H9 (cell line): ENCODE data around the gene NUPR1. TPM values are rescaled to one million over a fixed set of nuclear protein-coding genes. Genes with fewer than 3 reads are reported as not detected.
A peak's percentile ranks its signal among the peaks of the same experiment; 100 is the strongest.

Source experiments
- DNase-seq: peaks from one replicate; pipeline ENCODE4 v3.0.0-alpha.2; 2017
- H2AFZ ChIP-seq: one replicate; pipeline ENCODE4 v1.6.1; 2013; ENCODE audit warnings: mild to moderate bottlenecking, low read length, control low read depth, moderate library complexity
- H2AK5ac ChIP-seq: 2 replicates; pipeline ENCODE4 v1.6.1; 2013; ENCODE audit warnings: low read length, control low read depth, mixed read lengths; ENCODE audit not compliant: insufficient read length
- H2BK120ac ChIP-seq: one replicate; pipeline ENCODE4 v1.6.1; 2013; ENCODE audit warnings: low read depth, mild to moderate bottlenecking, low read length, control low read depth, inconsistent platforms; ENCODE audit not compliant: poor library complexity, severe bottlenecking
- H2BK12ac ChIP-seq: 2 replicates; pipeline ENCODE4 v1.6.1; 2013; ENCODE audit warnings: low read length, control low read depth, mixed read lengths, low read depth; ENCODE audit not compliant: insufficient read length
- H2BK15ac ChIP-seq: 2 replicates; pipeline ENCODE4 v1.6.1; 2013; ENCODE audit warnings: low read depth, low read length, control low read depth
- H2BK20ac ChIP-seq: one replicate; pipeline ENCODE4 v1.6.1; 2013; ENCODE audit warnings: low read depth, mild to moderate bottlenecking, low read length, control low read depth, inconsistent platforms; ENCODE audit not compliant: poor library complexity, severe bottlenecking
- H2BK5ac ChIP-seq: 2 replicates; pipeline ENCODE4 v1.6.1; 2013; ENCODE audit warnings: low read length, control low read depth, mixed read lengths; ENCODE audit not compliant: insufficient read length
- H3K14ac ChIP-seq: 2 replicates; pipeline ENCODE4 v1.6.1; 2013; ENCODE audit warnings: low read length, control low read depth; ENCODE audit not compliant: insufficient read depth
- H3K18ac ChIP-seq: 2 replicates; pipeline ENCODE4 v1.6.1; 2013; ENCODE audit warnings: low read depth, mild to moderate bottlenecking, mixed read lengths, low read length, control low read depth; ENCODE audit not compliant: insufficient read length
- H3K23ac ChIP-seq: 2 replicates; pipeline ENCODE4 v1.6.1; 2013; ENCODE audit warnings: low read length, control low read depth, mixed read lengths, low read depth; ENCODE audit not compliant: insufficient read length
- H3K23me2 ChIP-seq: 2 replicates; pipeline ENCODE4 v1.6.1; 2013; ENCODE audit warnings: low read depth, mild to moderate bottlenecking, mixed read lengths, low read length, control low read depth; ENCODE audit not compliant: insufficient read length, poor library complexity, severe bottlenecking
- H3K27ac ChIP-seq: 2 replicates; pipeline ENCODE4 v1.5.1; 2013; ENCODE audit warnings: low read length, control low read depth, mixed read lengths, low read depth; ENCODE audit not compliant: insufficient read length
- H3K27me3 ChIP-seq: 2 replicates; pipeline ENCODE4 v1.6.1; 2013; ENCODE audit warnings: low read length, control low read depth, inconsistent platforms; ENCODE audit not compliant: insufficient read depth
- H3K4ac ChIP-seq: 2 replicates; pipeline ENCODE4 v1.6.1; 2013; ENCODE audit warnings: low read depth, mild to moderate bottlenecking, control low read depth, inconsistent platforms, low read length, moderate library complexity
- H3K4me1 ChIP-seq: 2 replicates; pipeline ENCODE4 v1.6.1; 2013; ENCODE audit warnings: low read length, control low read depth, inconsistent platforms; ENCODE audit not compliant: insufficient read depth
- H3K4me2 ChIP-seq: 2 replicates; pipeline ENCODE4 v1.6.1; 2013; ENCODE audit warnings: low read length, control low read depth, mixed read lengths; ENCODE audit not compliant: insufficient read length, insufficient read depth
- H3K56ac ChIP-seq: 2 replicates; pipeline ENCODE4 v1.6.1; 2013; ENCODE audit warnings: low read depth, mild to moderate bottlenecking, mixed read lengths, low read length, control low read depth; ENCODE audit not compliant: insufficient read length
- H3K79me1 ChIP-seq: 2 replicates; pipeline ENCODE4 v1.6.1; 2013; ENCODE audit warnings: low read depth, mild to moderate bottlenecking, moderate library complexity, low read length, control low read depth, inconsistent platforms; ENCODE audit not compliant: insufficient read depth, poor library complexity, severe bottlenecking
- H3K79me2 ChIP-seq: 2 replicates; pipeline ENCODE4 v1.6.1; 2013; ENCODE audit warnings: low read length, control low read depth, inconsistent platforms; ENCODE audit not compliant: insufficient read depth
- H3K9ac ChIP-seq: 2 replicates; pipeline ENCODE4 v1.6.1; 2013; ENCODE audit warnings: low read length, control low read depth, mixed read lengths; ENCODE audit not compliant: insufficient read length; ENCODE audit errors: extremely low read depth
- H3K9me3 ChIP-seq: one replicate; pipeline ENCODE4 v1.6.1; 2013; ENCODE audit warnings: low read depth, low read length, inconsistent platforms; ENCODE audit not compliant: control insufficient read depth
- H3T11ph ChIP-seq: one replicate; pipeline ENCODE4 v1.6.1; 2013; ENCODE audit warnings: mild to moderate bottlenecking, low read length, control low read depth, inconsistent platforms
- H4K20me1 ChIP-seq: one replicate; pipeline ENCODE4 v1.6.1; 2013; ENCODE audit not compliant: control insufficient read depth, insufficient read length, insufficient read depth
- H4K5ac ChIP-seq: 2 replicates; pipeline ENCODE4 v1.6.1; 2013; ENCODE audit warnings: low read depth, mild to moderate bottlenecking, mixed read lengths, low read length, control low read depth; ENCODE audit not compliant: insufficient read length
- H4K8ac ChIP-seq: replicated peaks from 2 replicates; pipeline ENCODE4 v1.6.1; 2013; ENCODE audit warnings: low read length, control low read depth, mixed read lengths, low read depth; ENCODE audit not compliant: insufficient read length
- H4K91ac ChIP-seq: 2 replicates; pipeline ENCODE4 v1.6.1; 2013; ENCODE audit warnings: low read depth, mild to moderate bottlenecking, moderate library complexity, mixed read lengths, low read length, control low read depth; ENCODE audit not compliant: insufficient read length
- H3K27ac Mint-ChIP-seq, 3 experiments: 2 replicates in 2 of 3; 3 replicates in 1 of 3; pipeline ENCODE4 v1.8.0; 2020 to 2021; ENCODE audit warnings: mixed read lengths in 3 of 3, mild to moderate bottlenecking in 1 of 3, moderate library complexity in 1 of 3
- H3K27me3 Mint-ChIP-seq: 2 replicates; pipeline ENCODE4 v1.8.0; 2021; ENCODE audit warnings: low read depth, mild to moderate bottlenecking, moderate library complexity, mixed read lengths
- H3K36me3 Mint-ChIP-seq, 3 experiments: 2 replicates in 2 of 3; 3 replicates in 1 of 3; pipeline ENCODE4 v1.8.0; 2020 to 2021; ENCODE audit warnings: low read depth in 3 of 3, mixed read lengths in 3 of 3; ENCODE audit not compliant: insufficient read depth in 1 of 3
- H3K4me1 Mint-ChIP-seq, 2 experiments: 2 replicates each; pipeline ENCODE4 v1.8.0; 2020; ENCODE audit warnings: mixed read lengths in 2 of 2
- H3K4me3 Mint-ChIP-seq, 2 experiments: 2 replicates in 1 of 2; 3 replicates in 1 of 2; pipeline ENCODE4 v1.8.0; 2020 to 2021; ENCODE audit warnings: mild to moderate bottlenecking in 2 of 2, mixed read lengths in 2 of 2, moderate library complexity in 1 of 2
- H3K9me3 Mint-ChIP-seq, 2 experiments: 2 replicates in 1 of 2; 3 replicates in 1 of 2; pipeline ENCODE4 v1.8.0; 2020; ENCODE audit warnings: mild to moderate bottlenecking in 2 of 2, mixed read lengths in 2 of 2, moderate library complexity in 1 of 2
- WGBS: extraction: QIAGEN DNeasy Blood & Tissue Kit; methylation state at CpG from one replicate; pipeline ENCODE4 v1.1.7; 2013; ENCODE audit warnings: missing lambda C conversion rate, low lambda C conversion rate, mixed read lengths; ENCODE audit not compliant: insufficient read length; ENCODE audit errors: extremely low coverage; 5-methylcytosine and 5-hydroxymethylcytosine counted together
- total RNA-seq: library from RNA; stranded (reverse); gene quantifications from 2 replicates; pipeline ENCODE4 v1.2.1, GENCODE V29; 2021
- TF ChIP-seq, protein P1 (sequence below): fragments of 200-600 bp; sonication (generic); conservative IDR thresholded peaks from 3 replicates; pipeline ENCODE4 v1.8.0; 2021; ENCODE audit warnings: antibody characterized with exemption, mild to moderate bottlenecking

Gene NUPR1
- total RNA-seq, 1 experiment from 2014 or later = 0.35 TPM

DNA sequence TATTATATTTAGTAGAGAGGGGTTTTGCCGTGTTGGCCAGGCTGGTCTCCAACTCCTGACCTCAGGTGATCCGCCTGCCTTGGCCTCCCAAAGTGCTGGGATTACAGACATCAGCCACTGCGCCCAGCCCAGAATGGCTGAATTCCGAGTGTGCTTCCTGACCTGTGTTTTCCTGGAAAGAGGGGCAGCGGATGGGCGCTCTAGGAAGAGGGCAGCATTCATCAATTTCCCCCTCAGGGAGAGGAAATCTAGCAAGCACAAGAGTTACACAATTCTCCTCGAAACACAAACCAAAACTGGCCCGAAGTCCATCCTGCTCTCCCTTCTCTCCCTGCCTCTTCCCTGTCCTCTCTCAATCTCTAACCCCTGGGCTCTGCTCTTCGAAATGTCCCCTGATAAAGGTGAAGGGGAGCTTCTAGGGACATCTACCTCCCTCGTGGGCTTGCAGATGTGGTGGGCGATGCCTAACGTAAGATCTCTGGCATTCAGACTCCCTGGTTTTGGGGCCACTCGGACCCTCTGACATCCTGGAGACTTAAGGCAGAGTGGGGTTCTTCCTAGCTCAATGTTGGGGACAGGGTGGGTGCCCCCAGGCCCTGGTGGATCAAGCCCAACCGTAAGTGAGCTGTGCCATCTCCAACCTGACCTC lies 33.2 kb downstream of the NUPR1 start:
- Histone ChIP-seq H2BK120ac (no peak overlapping the region), H3K18ac (no peak overlapping the region), H2AFZ (no peak overlapping the region), H2AK5ac (no peak overlapping the region), H4K8ac (no peak overlapping the region), H4K91ac (no peak overlapping the region), H3K14ac (no peak overlapping the region), H3K4ac (no peak overlapping the region), H4K5ac (no peak overlapping the region), H3K23me2 (no peaks in the 10 kb centered on the region), H3K9ac (no peak overlapping the region), H3K23ac (no peak overlapping the region), H3K79me1 (no peaks in the 10 kb centered on the region), H3K9me3 (no peaks in the 10 kb centered on the region), H3K4me2 (no peak overlapping the region), H3K27me3 (no peaks in the 10 kb centered on the region), H3K27ac (no peak overlapping the region), H2BK15ac (no peak overlapping the region), H3K56ac (no peak overlapping the region), H2BK5ac (no peak overlapping the region), H2BK20ac (no peak overlapping the region), H2BK12ac (no peak overlapping the region), H4K20me1 (no peaks in the 10 kb centered on the region), H3K79me2 (no peaks in the 10 kb centered on the region), H3T11ph (no peak overlapping the region), H3K4me1 (no peaks in the 10 kb centered on the region)
- TF ChIP-seq, protein P1, sequence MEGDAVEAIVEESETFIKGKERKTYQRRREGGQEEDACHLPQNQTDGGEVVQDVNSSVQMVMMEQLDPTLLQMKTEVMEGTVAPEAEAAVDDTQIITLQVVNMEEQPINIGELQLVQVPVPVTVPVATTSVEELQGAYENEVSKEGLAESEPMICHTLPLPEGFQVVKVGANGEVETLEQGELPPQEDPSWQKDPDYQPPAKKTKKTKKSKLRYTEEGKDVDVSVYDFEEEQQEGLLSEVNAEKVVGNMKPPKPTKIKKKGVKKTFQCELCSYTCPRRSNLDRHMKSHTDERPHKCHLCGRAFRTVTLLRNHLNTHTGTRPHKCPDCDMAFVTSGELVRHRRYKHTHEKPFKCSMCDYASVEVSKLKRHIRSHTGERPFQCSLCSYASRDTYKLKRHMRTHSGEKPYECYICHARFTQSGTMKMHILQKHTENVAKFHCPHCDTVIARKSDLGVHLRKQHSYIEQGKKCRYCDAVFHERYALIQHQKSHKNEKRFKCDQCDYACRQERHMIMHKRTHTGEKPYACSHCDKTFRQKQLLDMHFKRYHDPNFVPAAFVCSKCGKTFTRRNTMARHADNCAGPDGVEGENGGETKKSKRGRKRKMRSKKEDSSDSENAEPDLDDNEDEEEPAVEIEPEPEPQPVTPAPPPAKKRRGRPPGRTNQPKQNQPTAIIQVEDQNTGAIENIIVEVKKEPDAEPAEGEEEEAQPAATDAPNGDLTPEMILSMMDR = no peak
- Mint-ChIP-seq H3K4me3 (no peak overlapping the region), H3K36me3 (no peaks in the 10 kb centered on the region), H3K27me3 (peaks cover 12% of the 10 kb centered on the region), H3K9me3 (no peaks in the 10 kb centered on the region), H3K4me1 (0 out of 4 replicates have a peak, but pooled peaks cover 0 to 2% of the 10 kb centered on the region in 2 experiments), H3K27ac (peak overlapping the region in 1 of 3 experiments; percentile 96; a peak in 1 of 7 replicates)
- no peak for DNase-seq
- WGBS = no CpG with 5 or more reads among the region's 14 CpGs
